ENCODE measurements around the gene NGRN. TPM values are rescaled to one million over a fixed set of nuclear protein-coding genes. Genes with fewer than 3 reads are reported as not detected.

NGRN gene
- total RNA-seq, 1 experiment from 2014 or later: 135 TPM

- TF ChIP-seq EZH2 (IDR thresholded peaks at IDR 0.05; ENCODE audit: borderline replicate concordance, low read depth, low read length, poor library complexity, severe bottlenecking) (no peak), CTCF (conservative IDR thresholded peaks at IDR 0.05; ENCODE audit: low read depth, low read length) (no peak)
- DNase-seq (ENCODE audit: low spot score): no peak
- Histone ChIP-seq H3K27me3 (replicated peaks; ENCODE audit: insufficient read depth, low read depth, low read length, poor library complexity) (no peaks in the 10 kb centered on the region), H3K4me3 (ENCODE audit: low read depth, low read length, poor library complexity, severe bottlenecking) (no peak overlapping the region), H3K9me3 (ENCODE audit: low read depth, low read length, poor library complexity, severe bottlenecking) (no peaks in the 10 kb centered on the region), H3K27ac (ENCODE audit: low read depth, low read length, poor library complexity, severe bottlenecking) (no peak overlapping the region), H3K36me3 (ENCODE audit: insufficient read depth, low read length, poor library complexity, severe bottlenecking) (peaks cover 16% of the 10 kb centered on the region), H3K4me1 (ENCODE audit: insufficient read depth, low read length, poor library complexity, severe bottlenecking) (no peaks in the 10 kb centered on the region)
- POLR2A ChIA-PET (ENCODE audit: low non-redundant PET): no interaction called here
- intact Hi-C loops (cut with micrococcal nuclease; ENCODE audit: unreplicated experiment): no loop called here
- CTCF ChIA-PET: no interaction called here
- no TSS peak for BruUV-seq (replicated peaks)
Measured at GRCh38 chr15:90227336-90227735, 38.1 kb upstream of the NGRN start.

GRCh38 chr15:90227816-90228772 lies 37.4 kb upstream of the NGRN start:
- Histone ChIP-seq H3K27me3 (replicated peaks; ENCODE audit: insufficient read depth, low read depth, low read length, poor library complexity) (no peaks in the 10 kb centered on the region), H3K9me3 (ENCODE audit: low read depth, low read length, poor library complexity, severe bottlenecking) (no peaks in the 10 kb centered on the region), H3K4me1 (ENCODE audit: insufficient read depth, low read length, poor library complexity, severe bottlenecking) (no peaks in the 10 kb centered on the region), H3K4me3 (ENCODE audit: low read depth, low read length, poor library complexity, severe bottlenecking) (no peak overlapping the region), H3K27ac (ENCODE audit: low read depth, low read length, poor library complexity, severe bottlenecking) (no peak overlapping the region), H3K36me3 (ENCODE audit: insufficient read depth, low read length, poor library complexity, severe bottlenecking) (peaks cover 16% of the 10 kb centered on the region)
- POLR2A ChIA-PET (ENCODE audit: low non-redundant PET): no interaction called here
- CTCF ChIA-PET: interaction anchor here (0.6 kb wide), 1 partner anchor 21 kb away, joined by 4 read pairs; the partner anchor contains the start of gene TTLL13
- intact Hi-C loops (cut with micrococcal nuclease; ENCODE audit: unreplicated experiment): no loop called here
- no TSS peak for BruUV-seq (replicated peaks)
- DNase-seq (ENCODE audit: low spot score): no peak
- TF ChIP-seq EZH2 (IDR thresholded peaks at IDR 0.05; ENCODE audit: borderline replicate concordance, low read depth, low read length, poor library complexity, severe bottlenecking): no peak
- TF ChIP-seq CTCF (conservative IDR thresholded peaks at IDR 0.05; ENCODE audit: low read depth, low read length): no peak

GRCh38 chr15:90228960-90229359 lies 36.5 kb upstream of the NGRN start:
- H3K36me3 ChIP-seq (ENCODE audit: insufficient read depth, low read length, poor library complexity, severe bottlenecking): peaks cover 16% of the 10 kb centered on the region
- no peak overlapping the region for H3K27ac ChIP-seq (ENCODE audit: low read depth, low read length, poor library complexity, severe bottlenecking)
- H3K4me3 ChIP-seq (ENCODE audit: low read depth, low read length, poor library complexity, severe bottlenecking): no peak overlapping the region
- ChIA-PET CTCF (no interaction called here), POLR2A (ENCODE audit: low non-redundant PET) (no interaction called here)
- H3K4me1 ChIP-seq (ENCODE audit: insufficient read depth, low read length, poor library complexity, severe bottlenecking): no peaks in the 10 kb centered on the region
- no TSS peak for BruUV-seq (replicated peaks)
- H3K27me3 ChIP-seq (replicated peaks; ENCODE audit: insufficient read depth, low read depth, low read length, poor library complexity): no peaks in the 10 kb centered on the region
- intact Hi-C loops (cut with micrococcal nuclease; ENCODE audit: unreplicated experiment): no loop called here
- no peak for DNase-seq (ENCODE audit: low spot score)
- H3K9me3 ChIP-seq (ENCODE audit: low read depth, low read length, poor library complexity, severe bottlenecking): no peaks in the 10 kb centered on the region
- TF ChIP-seq EZH2 (IDR thresholded peaks at IDR 0.05; ENCODE audit: borderline replicate concordance, low read depth, low read length, poor library complexity, severe bottlenecking) (no peak), CTCF (conservative IDR thresholded peaks at IDR 0.05; ENCODE audit: low read depth, low read length) (no peak)

Measured in A673 (cell line).